ENCODE measurements around the gene ADGRA1.

GRCh38 chr10:133160826-133161471, 73.2 kb downstream of the ADGRA1 start:
- TF ChIP-seq EP300 (IDR thresholded peaks at IDR 0.05) (no peak), POLR2A (IDR thresholded peaks at IDR 0.05) (no peak), CTCF (IDR thresholded peaks at IDR 0.05) (no peak), POLR2AphosphoS5 (IDR thresholded peaks at IDR 0.05) (no peak)
